CD4-positive, alpha-beta T cell treated with Interleukin-15 for 1 hour (primary cell): ENCODE data around the gene SGK1.
"Not testable (repeated sequence)": the region's sequence is repeated elsewhere in the genome, so short reads cannot be mapped to it uniquely, and the experiment has no call there.

Experiments
- DNase-seq: peaks from one replicate; pipeline ENCODE4 v3.0.0-alpha.2; 2020

SGK1 gene

GRCh38 chr6:134182528-134182927 is 135.4 kb downstream of the SGK1 start:
- DNase-seq: no peak

- not testable (repeated sequence) for DNase-seq
Observed at GRCh38 chr6:134181726-134182125, 136.2 kb downstream of the SGK1 start.

- DNase-seq: not testable (repeated sequence)
Observed at GRCh38 chr6:134181251-134181650, 136.7 kb downstream of the SGK1 start.

- DNase-seq: not testable (repeated sequence)
Observed at GRCh38 chr6:134180540-134180939, 137.4 kb downstream of the SGK1 start.

- DNase-seq: peak; percentile 90
Observed at GRCh38 chr6:134178161-134179044, 139.5 kb downstream of the SGK1 start.

GRCh38 chr6:134177753-134178160 is 140.2 kb downstream of the SGK1 start:
- no peak for DNase-seq

GRCh38 chr6:134177236-134177635 is 140.7 kb downstream of the SGK1 start:
- DNase-seq: no peak

GRCh38 chr6:134176264-134176975 is 141.5 kb downstream of the SGK1 start:
- DNase-seq: no peak

- peak; percentile 57 for DNase-seq
Observed at GRCh38 chr6:134175532-134176263, 142.2 kb downstream of the SGK1 start.

- DNase-seq: peak; percentile 91
Observed at GRCh38 chr6:134174672-134175531, 143.0 kb downstream of the SGK1 start.

GRCh38 chr6:134173936-134174671 is 143.8 kb downstream of the SGK1 start:
- DNase-seq: peak; percentile 78

- no peak for DNase-seq
Observed at GRCh38 chr6:134173366-134173725, 144.6 kb downstream of the SGK1 start.

GRCh38 chr6:134172706-134173365 is 145.1 kb downstream of the SGK1 start:
- no peak for DNase-seq

GRCh38 chr6:134172020-134172705 is 145.7 kb downstream of the SGK1 start:
- no peak for DNase-seq

GRCh38 chr6:134171517-134171916 is 146.4 kb downstream of the SGK1 start:
- DNase-seq: no peak

GRCh38 chr6:134170844-134171243 is 147.1 kb downstream of the SGK1 start:
- DNase-seq: no peak

GRCh38 chr6:134169871-134170486 is 147.9 kb downstream of the SGK1 start:
- DNase-seq: no peak

- DNase-seq: no peak
Observed at GRCh38 chr6:134168590-134169208, 149.2 kb downstream of the SGK1 start.

GRCh38 chr6:134166511-134167261 is 151.2 kb downstream of the SGK1 start:
- DNase-seq: no peak
